Adrenal gland (tissue), 5 donors: ENCODE measurements around the gene PIEZO2.

Experiments
- CTCF ChIP-seq, 6 experiments: fragments of 450-650 bp in 4 of 6; fragments of 200-600 bp in 2 of 6; sonication (generic) in 1 of 6; IDR thresholded peaks; 1 replicate in 5 of 6; 2 replicates in 1 of 6; pipeline versions ENCODE4 v1.5.1 to v1.8.0; 2016 to 2021; ENCODE audit warnings: antibody characterized with exemption in 6 of 6, mild to moderate bottlenecking in 2 of 6, moderate library complexity in 1 of 6
- POLR2A ChIP-seq, 2 donors: fragments of 450-650 bp; IDR thresholded peaks; one replicate each; pipeline ENCODE4 v1.6.1; 2017; ENCODE audit warnings: antibody characterized with exemption in 2 of 2, mild to moderate bottlenecking in 2 of 2, moderate library complexity in 1 of 2
- donor health status: DM: no; HTN: no; CAD: no.

- TF ChIP-seq POLR2A (IDR thresholded peaks at IDR 0.05) (no peak), CTCF (IDR thresholded peaks at IDR 0.05) (no peak)
These were observed 459.9 kb downstream of the PIEZO2 start for GRCh38 chr18:10689236-10690034.
